Eye (tissue), 1 donor: ENCODE measurements around the gene PLEKHA3.
A peak's percentile ranks its signal among the peaks of the same experiment; 100 is the strongest.
"Not testable (repeated sequence)": the region's sequence is repeated elsewhere in the genome, so short reads cannot be mapped to it uniquely, and the experiment has no call there.

ENCODE experiments used
- DNase-seq: peaks from one replicate; pipeline ENCODE4 v3.0.0-alpha.2; 2015

PLEKHA3 gene

GRCh38 chr2:178480227-178481181, at the start of gene PLEKHA3:
Gene PLEKHA3, plus strand, starts transcription at chr2:178480457. Its CDS starts 413 bp downstream, at chr2:178480870.
- peak; percentile 94 for DNase-seq

- DNase-seq = no peak
Observed at GRCh38 chr2:178436662-178437061, 43.6 kb upstream of the PLEKHA3 start.

GRCh38 chr2:178441426-178441825, 38.8 kb upstream of the PLEKHA3 start:
- no peak for DNase-seq

GRCh38 chr2:178448968-178449661, 31.1 kb upstream of the PLEKHA3 start:
- peak; percentile 14 for DNase-seq

GRCh38 chr2:178449700-178450523, 30.3 kb upstream of the PLEKHA3 start:
- DNase-seq = no peak

- DNase-seq = no peak
Observed at GRCh38 chr2:178450524-178450773, 29.8 kb upstream of the PLEKHA3 start.

GRCh38 chr2:178450774-178451525, 29.3 kb upstream of the PLEKHA3 start, which contains the start of the genes PJVK and PRKRA:
Gene PJVK, plus strand, starts transcription at chr2:178451378. Its CDS starts 2,032 bp downstream, at chr2:178453410.
Gene PRKRA, minus strand, starts transcription at chr2:178451175. Its CDS starts 145 bp downstream, at chr2:178451030.
- peak; percentile 99 for DNase-seq

GRCh38 chr2:178452334-178452733, 27.9 kb upstream of the PLEKHA3 start:
- peak; percentile 19 for DNase-seq

- no peak for DNase-seq
Observed at GRCh38 chr2:178452870-178453269, 27.4 kb upstream of the PLEKHA3 start.

- no peak for DNase-seq
Observed at GRCh38 chr2:178455947-178456346, 24.3 kb upstream of the PLEKHA3 start.

GRCh38 chr2:178457390-178457886, 22.8 kb upstream of the PLEKHA3 start:
- no peak for DNase-seq

GRCh38 chr2:178469219-178469849, 10.9 kb upstream of the PLEKHA3 start:
- no peak for DNase-seq

GRCh38 chr2:178471313-178471712, 8.9 kb upstream of the PLEKHA3 start:
- not testable (repeated sequence) for DNase-seq

GRCh38 chr2:178473373-178473772, 6.9 kb upstream of the PLEKHA3 start:
- DNase-seq = no peak

- DNase-seq = no peak
Observed at GRCh38 chr2:178473931-178474330, 6.3 kb upstream of the PLEKHA3 start.

- no peak for DNase-seq
Observed at GRCh38 chr2:178474560-178474959, 5.7 kb upstream of the PLEKHA3 start.

GRCh38 chr2:178476477-178476876, 3.8 kb upstream of the PLEKHA3 start:
- no peak for DNase-seq

- DNase-seq = peak; percentile 83
Observed at GRCh38 chr2:178477443-178478129, 2.7 kb upstream of the PLEKHA3 start.

GRCh38 chr2:178478130-178478438, 2.2 kb upstream of the PLEKHA3 start:
- no peak for DNase-seq

- peak; percentile 97 for DNase-seq
Observed at GRCh38 chr2:178478439-178479274, 1.6 kb upstream of the PLEKHA3 start, which contains the start of gene FKBP7. Gene FKBP7, minus strand, starts transcription at chr2:178478600. Its CDS starts 101 bp downstream, at chr2:178478499.
